Mesothelial cell of epicardium (in vitro differentiated cells): ENCODE measurements around the gene PTH. TPM values are rescaled to one million over a fixed set of nuclear protein-coding genes. Genes with fewer than 3 reads are reported as not detected.

Experiments
- DNase-seq, 2 experiments: peaks; one replicate each; pipeline ENCODE4 v3.0.0; 2021; ENCODE audit warnings: low spot score in 2 of 2; ENCODE audit not compliant: unreplicated experiment in 2 of 2
- H3K27ac Mint-ChIP-seq: 2 replicates; pipeline ENCODE4 v1.8.0; 2021; ENCODE audit warnings: mixed read lengths
- H3K27me3 Mint-ChIP-seq: 2 replicates; pipeline ENCODE4 v1.8.0; 2021; ENCODE audit warnings: low read depth, mixed read lengths
- H3K36me3 Mint-ChIP-seq: 2 replicates; pipeline ENCODE4 v1.8.0; 2021; ENCODE audit warnings: mixed read lengths
- H3K4me1 Mint-ChIP-seq: 2 replicates; pipeline ENCODE4 v1.8.0; 2021; ENCODE audit warnings: mixed read lengths
- H3K4me3 Mint-ChIP-seq: 2 replicates; pipeline ENCODE4 v1.8.0; 2021; ENCODE audit warnings: mild to moderate bottlenecking, moderate library complexity, mixed read lengths
- H3K9me3 Mint-ChIP-seq: 2 replicates; pipeline ENCODE4 v1.8.0; 2021; ENCODE audit warnings: mixed read lengths
- total RNA-seq: library from RNA; stranded (reverse); gene quantifications from 3 replicates; pipeline ENCODE4 v1.2.1, GENCODE V29; 2021
- TF ChIP-seq, protein P1 (sequence below): fragments of 200-600 bp; sonication (generic); IDR thresholded peaks from one replicate; pipeline ENCODE4 v1.5.0; 2021; ENCODE audit warnings: antibody characterized with exemption; ENCODE audit not compliant: unreplicated experiment

Gene PTH
- total RNA-seq, 1 donor from 2014 or later, result not detected

DNA sequence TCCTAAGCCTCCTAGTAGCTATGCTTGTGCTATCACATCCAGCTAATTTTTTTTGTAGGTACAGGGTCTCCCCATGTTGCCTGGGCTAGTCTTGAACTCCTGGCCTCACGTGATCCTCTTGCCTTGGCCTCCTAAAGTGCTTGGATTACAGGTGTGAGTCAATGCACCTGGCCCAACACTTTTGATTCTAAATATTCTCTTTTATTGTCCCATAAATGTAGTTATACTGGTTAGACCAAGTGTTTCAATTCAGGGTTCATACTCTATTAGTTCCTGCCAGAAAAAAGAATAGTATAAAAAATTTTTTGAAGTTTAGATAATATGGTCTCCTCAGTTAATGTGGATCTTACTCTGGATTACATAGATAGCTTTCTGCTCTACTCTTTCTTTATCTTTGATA lies 6.7 kb upstream of the PTH start:
- no peaks in the 10 kb centered on the region for H3K9me3 Mint-ChIP-seq
- no peak for DNase-seq
- H3K4me3 Mint-ChIP-seq, result no peak overlapping the region
- H3K27ac Mint-ChIP-seq, result no peak overlapping the region
- H3K36me3 Mint-ChIP-seq, result no peaks in the 10 kb centered on the region
- TF ChIP-seq, protein P1, sequence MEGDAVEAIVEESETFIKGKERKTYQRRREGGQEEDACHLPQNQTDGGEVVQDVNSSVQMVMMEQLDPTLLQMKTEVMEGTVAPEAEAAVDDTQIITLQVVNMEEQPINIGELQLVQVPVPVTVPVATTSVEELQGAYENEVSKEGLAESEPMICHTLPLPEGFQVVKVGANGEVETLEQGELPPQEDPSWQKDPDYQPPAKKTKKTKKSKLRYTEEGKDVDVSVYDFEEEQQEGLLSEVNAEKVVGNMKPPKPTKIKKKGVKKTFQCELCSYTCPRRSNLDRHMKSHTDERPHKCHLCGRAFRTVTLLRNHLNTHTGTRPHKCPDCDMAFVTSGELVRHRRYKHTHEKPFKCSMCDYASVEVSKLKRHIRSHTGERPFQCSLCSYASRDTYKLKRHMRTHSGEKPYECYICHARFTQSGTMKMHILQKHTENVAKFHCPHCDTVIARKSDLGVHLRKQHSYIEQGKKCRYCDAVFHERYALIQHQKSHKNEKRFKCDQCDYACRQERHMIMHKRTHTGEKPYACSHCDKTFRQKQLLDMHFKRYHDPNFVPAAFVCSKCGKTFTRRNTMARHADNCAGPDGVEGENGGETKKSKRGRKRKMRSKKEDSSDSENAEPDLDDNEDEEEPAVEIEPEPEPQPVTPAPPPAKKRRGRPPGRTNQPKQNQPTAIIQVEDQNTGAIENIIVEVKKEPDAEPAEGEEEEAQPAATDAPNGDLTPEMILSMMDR, result no peak
- H3K27me3 Mint-ChIP-seq, result peaks cover 6% of the 10 kb centered on the region
- H3K4me1 Mint-ChIP-seq, result no peaks in the 10 kb centered on the region

DNA sequence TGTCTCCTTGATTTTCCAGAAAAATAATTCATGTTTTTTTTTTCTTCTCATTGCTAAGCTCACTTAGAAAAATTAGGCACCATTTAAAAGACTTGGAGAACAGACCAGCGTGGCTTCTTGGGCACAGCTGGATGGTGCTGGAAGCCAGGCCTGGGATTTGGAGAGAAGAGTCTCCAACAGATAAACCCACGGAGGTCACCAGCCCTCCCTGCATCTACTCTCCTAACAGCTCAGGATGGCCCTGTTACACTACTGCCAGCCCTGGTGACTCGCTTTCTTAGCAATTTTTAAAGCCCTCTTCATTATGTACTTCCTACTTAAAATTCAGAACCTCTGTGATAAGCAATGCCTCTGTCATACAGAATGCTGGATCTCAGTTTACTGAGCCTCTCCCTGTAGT lies 1.7 kb downstream of the PTH start:
- Mint-ChIP-seq H3K4me3 (no peak overlapping the region), H3K4me1 (no peaks in the 10 kb centered on the region), H3K27me3 (peaks cover 16% of the 10 kb centered on the region), H3K36me3 (no peaks in the 10 kb centered on the region), H3K27ac (no peak overlapping the region), H3K9me3 (no peaks in the 10 kb centered on the region)
- no peak for DNase-seq
- TF ChIP-seq, protein P1, result no peak

DNA sequence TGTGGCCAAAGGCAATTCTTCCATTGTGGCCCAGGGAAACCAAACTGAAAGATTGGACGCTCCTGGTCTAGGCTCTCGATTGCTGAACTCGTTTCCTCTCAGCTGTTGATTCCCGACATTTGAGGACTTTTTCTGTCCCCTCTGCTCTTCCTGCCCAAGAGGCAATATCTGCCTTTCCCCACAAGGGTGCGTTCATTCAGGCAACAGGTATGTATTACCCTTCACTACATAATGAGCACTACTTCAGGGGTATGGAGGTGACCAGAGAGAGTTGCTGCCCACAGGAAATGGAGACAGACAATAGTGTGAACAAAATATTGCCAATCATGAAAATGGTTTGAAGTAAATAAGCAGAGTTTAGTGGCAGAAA lies 8.2 kb downstream of the PTH start:
- H3K27ac Mint-ChIP-seq, result no peak overlapping the region
- peaks cover 1% of the 10 kb centered on the region for H3K27me3 Mint-ChIP-seq
- H3K4me1 Mint-ChIP-seq, result no peaks in the 10 kb centered on the region
- TF ChIP-seq, protein P1, result no peak
- no peak for DNase-seq
- no peaks in the 10 kb centered on the region for H3K36me3 Mint-ChIP-seq
- peaks cover 10% of the 10 kb centered on the region for H3K9me3 Mint-ChIP-seq
- peak overlapping the region; percentile 56 for H3K4me3 Mint-ChIP-seq

DNA sequence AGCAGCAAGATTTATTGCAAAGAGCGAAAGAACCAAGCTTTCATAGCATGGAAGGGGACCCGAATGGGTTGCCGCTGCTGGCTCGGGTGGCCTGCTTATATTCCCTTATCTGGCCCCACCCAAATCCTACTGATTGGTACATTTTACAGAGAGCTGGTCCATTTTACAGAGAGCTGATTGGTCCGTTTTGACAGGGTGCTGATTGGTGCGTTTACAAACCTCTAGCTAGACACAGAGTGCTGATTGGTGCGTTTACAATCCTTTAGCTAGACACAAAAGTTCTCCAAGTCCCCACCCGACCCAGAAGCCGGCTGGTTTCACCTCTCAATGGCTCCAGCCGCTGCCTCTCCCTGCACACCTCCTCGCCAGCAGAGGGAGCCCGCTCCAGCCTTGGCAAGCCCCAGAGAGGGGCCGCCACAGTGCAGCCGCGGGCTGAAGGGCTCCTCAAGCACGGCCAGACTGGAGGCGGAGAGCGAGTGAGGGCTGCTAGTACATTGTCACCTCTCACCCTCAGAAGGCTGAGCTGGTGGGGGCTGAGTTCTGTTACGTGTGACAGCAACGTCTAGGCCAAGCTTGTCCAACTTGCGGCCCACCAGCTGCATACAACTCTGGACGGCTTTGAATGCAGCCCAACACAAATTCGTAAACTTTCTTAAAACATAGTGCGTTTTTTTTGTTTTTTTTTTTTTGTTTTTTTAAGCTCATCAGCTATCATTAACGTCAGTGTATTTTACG lies 8.7 kb downstream of the PTH start:
- H3K27me3 Mint-ChIP-seq, result peaks cover 5% of the 10 kb centered on the region
- H3K4me3 Mint-ChIP-seq, result peak overlapping the region; percentile 56
- H3K36me3 Mint-ChIP-seq, result no peaks in the 10 kb centered on the region
- H3K9me3 Mint-ChIP-seq, result peaks cover 12% of the 10 kb centered on the region
- TF ChIP-seq, protein P1, result no peak
- H3K27ac Mint-ChIP-seq, result no peak overlapping the region
- DNase-seq, result peak in 1 of 2 experiments; percentile 48
- no peaks in the 10 kb centered on the region for H3K4me1 Mint-ChIP-seq

DNA sequence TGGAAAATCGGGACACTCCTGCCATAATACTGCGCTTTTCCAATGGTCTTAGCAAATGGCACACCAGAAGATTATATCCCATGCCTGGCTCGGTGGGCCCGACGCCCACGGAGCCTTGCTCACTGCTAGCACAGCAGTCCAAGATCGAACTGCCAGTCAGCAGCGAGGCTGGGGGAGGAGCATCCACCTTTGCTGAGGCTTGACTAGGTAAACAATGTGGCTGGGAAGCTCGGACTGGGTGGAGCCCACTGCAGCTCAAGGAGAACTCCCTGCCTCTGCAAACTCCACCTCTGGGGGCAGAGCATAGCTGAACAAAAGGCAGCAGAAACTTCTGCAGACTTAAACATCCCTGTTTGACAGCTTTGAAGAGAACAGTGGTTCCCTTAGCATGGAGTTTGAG lies 15.6 kb downstream of the PTH start:
- Mint-ChIP-seq H3K9me3 (peaks cover 21% of the 10 kb centered on the region), H3K4me1 (no peaks in the 10 kb centered on the region), H3K4me3 (no peak overlapping the region), H3K36me3 (no peaks in the 10 kb centered on the region), H3K27ac (no peak overlapping the region), H3K27me3 (peaks cover 9% of the 10 kb centered on the region)
- TF ChIP-seq, protein P1, result no peak
- DNase-seq, result no peak
